ENCODE data around the gene IDUA.

Gene IDUA

DNA sequence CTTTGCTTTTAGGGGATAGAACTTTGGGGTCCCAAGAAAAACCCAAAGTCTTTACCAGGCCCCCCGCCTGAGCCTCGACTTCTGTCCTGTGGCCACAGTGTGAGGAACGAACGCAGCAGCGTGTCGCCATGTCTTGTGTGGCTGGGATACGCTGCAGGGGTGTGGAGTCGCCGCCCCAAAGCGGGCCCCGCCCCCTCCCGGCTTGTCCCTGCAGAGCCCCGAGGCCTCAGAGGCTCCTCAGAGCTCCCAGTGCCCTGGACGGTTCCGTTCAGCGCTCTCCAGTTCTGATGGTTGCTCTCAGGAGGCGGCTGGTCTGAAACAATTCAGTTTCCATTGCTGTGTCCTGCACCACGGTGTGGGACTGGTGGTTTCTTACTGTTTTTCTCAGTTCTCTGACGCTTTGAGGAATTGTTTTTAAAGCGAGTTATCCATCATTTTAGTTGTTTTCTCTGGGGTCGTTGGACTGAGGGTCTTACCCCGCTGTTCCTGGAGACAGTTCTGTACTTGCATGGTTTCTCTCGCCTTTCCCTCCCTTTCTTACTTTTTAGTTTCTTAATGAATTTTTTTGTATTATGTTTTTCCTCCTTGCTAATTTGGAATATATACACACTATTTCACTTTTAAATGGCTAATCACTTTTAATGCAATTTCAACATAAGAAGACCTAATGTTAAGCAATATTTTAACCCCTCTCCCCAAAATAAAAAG lies 1.6 kb upstream of the IDUA start:
- DNase-seq (ENCODE audit: low read depth in 2 of 3, low spot score in 2 of 3), result peak in 2 of 3 experiments; percentile 45 to 50

DNA sequence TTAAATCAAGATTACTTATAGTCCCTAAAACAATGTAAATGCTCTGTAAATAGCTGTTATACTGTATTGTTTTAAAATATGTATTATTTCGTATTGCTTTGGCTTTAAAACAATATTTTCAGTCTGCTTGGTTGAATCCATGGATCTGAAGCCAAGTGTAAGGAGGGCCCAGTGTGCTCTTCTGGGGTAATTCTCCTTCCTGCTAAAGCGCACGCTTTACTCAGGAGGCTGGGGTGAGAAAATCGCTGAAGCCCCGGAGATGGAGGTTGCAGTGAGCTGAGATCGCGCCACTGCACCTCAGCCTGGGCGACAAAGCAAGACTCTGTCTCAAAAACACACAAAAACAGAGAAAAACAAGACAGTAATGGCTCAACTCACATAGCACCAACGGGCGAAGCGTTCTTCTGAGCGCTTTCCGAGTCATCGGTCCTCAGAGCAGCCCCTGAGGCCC lies 391 bp upstream of the IDUA start:
- DNase-seq (ENCODE audit: low read depth in 2 of 3, low spot score in 2 of 3), result no peak

- DNase-seq (ENCODE audit: low read depth in 2 of 3, low spot score in 2 of 3), result no peak
These were observed 1.0 kb downstream of the IDUA start for GRCh38 chr4:987624-988513.

DNA sequence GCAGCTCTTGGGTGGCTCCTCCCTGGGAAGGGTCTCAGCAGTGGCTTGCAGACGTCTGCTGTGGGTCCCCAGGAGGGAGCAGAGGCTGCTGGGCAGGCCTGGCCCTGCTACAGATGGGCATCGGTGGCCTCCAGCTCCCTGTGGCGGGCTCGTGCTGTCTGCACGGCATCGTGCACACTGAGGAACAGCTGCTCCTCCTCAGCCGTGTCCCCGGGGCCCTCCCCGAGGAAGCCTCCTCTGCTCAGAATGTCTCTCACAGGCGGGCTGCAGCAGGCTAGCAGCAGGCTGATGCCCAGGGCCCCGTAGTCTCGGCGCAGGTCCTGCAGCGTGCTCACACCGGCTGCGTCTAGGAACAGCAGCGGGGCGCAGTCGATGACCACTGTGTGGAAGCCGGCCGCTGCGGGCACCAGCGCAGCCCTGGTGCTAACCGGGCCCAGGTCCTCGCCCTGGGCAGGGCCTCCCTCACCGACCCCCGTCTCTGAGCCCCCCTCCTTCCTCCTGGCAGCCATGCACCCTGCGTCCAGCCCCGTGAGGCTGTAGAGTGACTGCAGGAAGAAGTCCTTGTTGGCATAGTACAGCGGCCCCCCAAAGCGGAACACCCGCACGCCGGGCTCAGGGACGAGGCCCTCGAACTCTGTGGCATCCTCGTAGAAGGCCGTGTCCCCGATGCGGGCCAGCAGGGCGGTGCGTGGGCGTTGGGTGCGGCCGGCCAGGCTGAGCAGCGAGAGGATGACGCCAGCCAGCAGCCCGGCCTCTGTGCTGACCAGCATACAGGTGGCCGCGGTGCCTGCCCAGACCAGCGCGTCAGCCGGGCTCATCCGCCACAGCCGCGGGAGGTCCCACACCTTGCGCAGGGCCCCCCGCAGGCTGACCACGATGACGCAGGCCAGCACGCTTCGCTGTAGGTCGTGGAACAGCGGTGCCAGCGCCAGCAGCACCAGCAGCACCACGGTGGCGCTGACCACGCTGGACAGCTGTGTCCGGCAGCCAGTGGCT lies 2.2 kb downstream of the IDUA start:
- DNase-seq (ENCODE audit: low read depth in 2 of 3, low spot score in 2 of 3), result no peak

DNA sequence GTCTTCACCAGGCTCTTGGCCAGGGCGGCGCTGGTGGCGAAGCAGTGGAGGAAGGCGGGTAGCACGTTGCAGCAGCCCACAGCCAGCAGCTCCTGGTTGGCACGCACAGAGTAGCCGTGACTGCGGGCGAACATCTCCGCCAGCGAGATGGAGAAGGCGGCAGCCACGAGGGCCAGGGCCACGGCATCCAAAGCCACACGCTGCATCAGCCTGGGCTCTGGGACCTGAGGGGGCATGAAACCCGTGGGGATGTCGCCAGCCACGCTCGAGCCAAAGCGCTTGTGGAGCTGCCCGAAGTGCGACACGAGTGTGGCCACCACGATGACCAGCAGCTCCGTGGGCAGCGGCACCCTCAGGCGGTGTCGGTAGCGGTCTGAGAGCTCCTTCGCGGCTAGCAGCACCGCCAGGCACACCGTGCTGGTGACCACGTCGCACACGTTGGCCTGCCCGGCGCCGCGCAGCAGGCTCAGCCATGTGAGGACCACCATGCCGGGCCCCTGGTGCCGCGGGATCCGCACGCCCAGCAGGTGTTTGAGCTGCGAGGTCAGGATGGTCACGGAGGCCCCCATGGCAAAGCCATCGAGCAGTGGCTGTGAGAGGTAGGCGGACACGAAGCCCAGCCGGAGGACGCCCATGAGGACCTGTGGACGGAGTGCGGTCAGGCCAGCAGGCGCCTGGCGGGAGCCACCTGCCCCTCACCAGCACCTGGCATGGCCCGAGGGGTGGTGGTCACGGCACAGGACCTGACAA lies 3.1 kb downstream of the IDUA start:
- DNase-seq (ENCODE audit: low read depth in 2 of 3, low spot score in 2 of 3), result no peak

GRCh38 chr4:990746-991367 lies 4.0 kb downstream of the IDUA start:
- no peak for DNase-seq (ENCODE audit: low read depth in 2 of 3, low spot score in 2 of 3)

- no peak for DNase-seq (ENCODE audit: low read depth in 2 of 3, low spot score in 2 of 3)
These were observed 4.8 kb downstream of the IDUA start for GRCh38 chr4:991451-992296.

- no peak for DNase-seq (ENCODE audit: low read depth in 2 of 3, low spot score in 2 of 3)
These were observed 5.7 kb downstream of the IDUA start for GRCh38 chr4:992297-993110.

- no peak for DNase-seq (ENCODE audit: low read depth in 2 of 3, low spot score in 2 of 3)
These were observed 6.5 kb downstream of the IDUA start, which contains the start of gene SLC26A1 for GRCh38 chr4:993111-994029. SLC26A1 (minus strand) TSS chr4:993404; CDS start chr4:991703, 1,701 bp downstream.

GRCh38 chr4:995311-996026 lies 8.6 kb downstream of the IDUA start:
- DNase-seq (ENCODE audit: low read depth in 2 of 3, low spot score in 2 of 3), result no peak

- DNase-seq (ENCODE audit: low read depth in 2 of 3, low spot score in 2 of 3), result no peak
These were observed 9.5 kb downstream of the IDUA start for GRCh38 chr4:996030-996996.

DNA sequence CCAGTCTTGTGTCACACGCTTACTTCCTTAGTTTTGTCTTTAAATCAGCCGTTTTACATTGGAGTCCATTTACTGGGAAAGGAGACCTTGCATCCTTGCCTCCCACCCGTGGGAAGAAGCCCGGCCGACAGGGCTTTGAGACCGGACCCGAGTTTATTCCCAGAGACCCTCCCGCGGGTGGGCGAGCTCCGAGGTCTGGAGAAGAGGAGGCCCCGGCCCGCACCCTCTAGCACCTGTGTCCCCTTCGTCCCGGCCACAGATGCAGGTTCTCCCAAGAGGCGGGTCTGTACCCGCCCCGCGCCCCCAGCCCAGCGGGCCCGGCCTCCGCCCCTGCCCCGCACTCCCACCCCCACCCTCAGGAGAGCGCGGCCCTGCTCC lies 10.1 kb downstream of the IDUA start:
- no peak for DNase-seq (ENCODE audit: low read depth in 2 of 3, low spot score in 2 of 3)

- no peak for DNase-seq (ENCODE audit: low read depth in 2 of 3, low spot score in 2 of 3)
These were observed 10.7 kb downstream of the IDUA start for GRCh38 chr4:997375-998071.

GRCh38 chr4:998096-998691 lies 11.3 kb downstream of the IDUA start:
- DNase-seq (ENCODE audit: low read depth in 2 of 3, low spot score in 2 of 3), result no peak
